ENCODE results near the gene CCDC15.
"Not testable (repeated sequence)": the region's sequence is repeated elsewhere in the genome, so short reads cannot be mapped to it uniquely, and the experiment has no call there.

CCDC15 gene

DNA sequence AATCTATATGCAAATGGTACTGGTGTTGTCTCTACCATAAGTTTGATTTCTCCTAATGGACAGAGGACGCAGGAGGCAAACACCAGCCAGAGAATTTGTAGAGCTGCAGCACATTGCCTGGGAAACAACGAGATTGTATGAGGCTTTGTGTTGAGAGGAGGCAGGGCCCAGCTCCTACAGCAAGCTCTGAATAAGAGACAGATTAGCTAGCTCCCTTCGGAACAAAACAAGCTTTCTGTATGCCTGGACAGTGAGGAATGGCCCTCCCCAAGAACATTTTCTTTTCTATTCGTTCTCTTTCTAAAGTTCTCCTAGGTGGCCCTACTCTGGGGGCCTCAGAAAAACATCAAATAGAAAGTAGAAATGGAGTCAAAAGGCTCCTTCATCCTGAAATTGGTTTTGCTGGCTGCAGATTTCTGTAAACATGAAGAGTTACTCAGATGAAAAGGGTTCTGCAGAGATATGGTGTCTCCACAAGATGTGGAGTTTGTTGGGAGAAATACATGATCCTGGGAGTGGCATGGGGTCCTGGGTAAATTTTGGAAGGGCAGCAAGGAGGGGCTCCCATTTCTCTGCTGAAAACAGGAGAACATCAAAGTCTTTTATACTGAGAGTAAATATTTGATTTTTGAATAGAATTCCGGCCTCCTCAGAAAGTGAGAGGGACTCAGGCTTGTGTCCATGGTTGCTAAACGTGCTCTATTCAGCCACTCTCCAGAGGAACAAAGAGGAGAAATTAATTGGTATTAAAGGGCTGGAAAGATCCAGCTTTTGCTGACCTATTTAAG is 11.3 kb upstream of the CCDC15 start:
- DNase-seq (ENCODE audit: low spot score), result no peak

DNA sequence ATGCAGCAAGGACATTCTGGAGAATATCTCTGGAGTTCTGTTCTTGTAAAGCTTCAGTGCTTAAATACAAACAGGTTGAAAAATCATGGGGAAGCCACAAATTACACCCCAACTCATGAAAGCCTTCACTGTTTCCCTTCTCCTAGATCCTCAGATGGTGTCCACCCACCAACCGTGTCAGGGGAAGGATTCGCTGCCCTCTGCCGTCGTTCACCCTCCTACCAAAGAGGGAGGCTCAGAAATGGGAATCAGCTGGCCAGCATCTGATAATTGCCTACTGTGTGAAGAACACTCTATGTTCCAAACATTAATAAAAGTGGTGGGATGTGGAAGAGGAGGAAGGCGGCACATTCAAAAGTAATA is 10.8 kb upstream of the CCDC15 start:
- DNase-seq (ENCODE audit: low spot score), result no peak

- DNase-seq (ENCODE audit: low spot score), result no peak
Observed at GRCh38 chr11:124943741-124944140, 10.3 kb upstream of the CCDC15 start.

DNA sequence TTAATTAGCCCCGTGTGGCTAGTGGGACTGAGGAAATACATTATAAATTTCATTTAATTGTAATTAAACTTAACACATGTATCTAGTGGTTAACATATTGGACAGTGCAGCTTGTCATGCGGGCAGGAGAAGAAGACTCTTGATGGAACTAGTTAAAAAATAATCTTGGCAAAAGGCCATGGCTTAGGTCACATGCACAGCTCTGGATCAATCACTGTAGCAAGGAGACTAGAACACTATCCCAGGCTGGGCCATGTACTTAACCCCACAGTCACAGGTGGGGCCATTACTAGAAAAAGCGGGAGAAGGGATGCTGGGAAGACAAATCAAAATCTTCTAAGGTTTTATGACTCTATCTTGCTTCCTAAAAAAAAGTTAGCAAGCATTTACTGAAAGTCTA is 9.4 kb upstream of the CCDC15 start:
- no peak for DNase-seq (ENCODE audit: low spot score)

GRCh38 chr11:124945826-124946225 is 8.2 kb upstream of the CCDC15 start:
- no peak for DNase-seq (ENCODE audit: low spot score)

DNA sequence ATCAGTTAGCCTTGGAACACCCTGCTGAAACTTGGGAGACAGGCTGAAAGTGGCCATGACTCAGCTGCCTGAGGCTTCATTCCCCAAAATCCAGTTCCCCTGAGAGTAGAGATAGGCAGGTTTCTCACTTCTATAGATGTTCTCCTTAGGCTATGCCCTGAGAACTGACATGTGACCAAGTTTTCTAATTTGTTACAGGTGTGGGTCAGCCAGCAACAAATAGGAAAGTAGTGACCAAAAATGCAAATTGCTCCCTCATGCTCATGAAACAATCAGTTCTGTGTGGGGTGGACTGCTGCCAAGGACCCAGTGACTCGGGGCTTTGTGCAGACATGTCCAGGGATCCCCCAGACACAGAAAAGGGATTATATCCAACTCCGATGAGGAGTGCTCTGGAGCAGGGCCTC is 7.3 kb upstream of the CCDC15 start:
- no peak for DNase-seq (ENCODE audit: low spot score)

DNA sequence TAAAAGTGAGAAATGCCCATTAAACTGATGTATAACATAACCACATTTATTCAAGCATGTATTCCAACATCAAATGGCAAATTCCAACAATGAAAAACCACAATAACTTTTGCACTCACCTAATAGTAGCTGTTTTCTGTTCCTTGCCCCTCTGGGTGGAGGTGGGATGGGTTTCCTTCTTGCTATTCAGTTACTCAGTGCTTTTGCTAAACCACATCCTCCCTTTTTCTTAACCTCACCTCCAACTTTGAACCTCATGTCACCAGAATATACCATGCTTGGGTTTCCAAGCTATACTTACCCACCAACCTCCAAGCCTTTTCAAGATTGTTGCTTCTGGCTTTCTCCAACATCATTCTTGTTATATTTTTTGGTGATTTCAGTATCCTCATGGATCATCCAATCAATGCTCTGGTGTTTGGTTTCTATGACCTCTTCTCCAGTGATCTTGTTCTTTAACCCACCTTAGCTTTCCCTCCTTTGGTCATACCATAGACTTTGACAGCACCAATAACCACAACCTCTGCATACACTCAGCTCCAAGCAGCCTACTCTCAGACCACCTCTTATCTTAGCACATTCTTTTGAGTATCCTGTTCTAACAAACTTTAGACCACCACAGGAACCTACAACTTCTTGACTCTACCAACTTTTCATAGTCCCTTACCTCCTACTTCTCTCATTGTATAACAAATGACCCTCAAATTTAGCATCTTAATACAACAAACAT is 3.2 kb upstream of the CCDC15 start:
- DNase-seq (ENCODE audit: low spot score), result peak; percentile 32

- DNase-seq (ENCODE audit: low spot score), result no peak
Observed at GRCh38 chr11:124951341-124951740, 2.7 kb upstream of the CCDC15 start.

DNA sequence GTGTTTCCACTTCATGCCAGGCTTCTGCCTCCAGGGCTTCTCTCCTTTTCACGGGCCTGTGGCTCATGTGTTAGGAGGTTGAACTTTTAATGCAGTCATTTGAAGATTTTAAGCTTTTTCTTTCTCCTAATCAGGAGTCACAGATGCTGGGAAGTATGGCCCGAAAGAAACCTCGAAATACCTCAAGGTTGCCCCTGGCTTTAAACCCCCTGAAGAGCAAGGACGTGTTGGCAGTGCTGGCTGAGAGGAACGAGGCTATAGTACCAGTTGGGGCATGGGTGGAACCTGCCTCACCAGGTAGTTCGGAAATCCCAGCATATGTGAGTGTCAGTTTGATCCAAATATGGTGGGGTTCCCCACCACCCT is 571 bp downstream of the CCDC15 start:
- no peak for DNase-seq (ENCODE audit: low spot score)

DNA sequence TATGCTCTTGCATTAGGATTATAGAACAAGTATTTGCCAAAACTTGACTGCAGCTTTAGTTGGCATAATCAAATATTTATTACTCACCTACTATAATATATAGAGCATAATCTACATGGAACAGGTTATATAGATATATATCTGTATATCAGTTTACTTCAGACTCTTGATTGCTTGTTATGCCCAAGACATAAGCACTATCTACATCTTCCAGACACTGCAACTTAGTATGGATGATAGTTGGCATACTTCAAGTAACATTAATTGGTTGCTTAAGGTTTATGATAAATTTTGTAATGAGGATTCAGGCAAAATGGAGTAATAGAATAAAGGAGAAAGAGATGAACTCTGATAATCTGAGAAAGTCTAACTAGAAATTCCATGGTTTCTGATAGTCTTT is 1.0 kb downstream of the CCDC15 start:
- DNase-seq (ENCODE audit: low spot score), result no peak

DNA sequence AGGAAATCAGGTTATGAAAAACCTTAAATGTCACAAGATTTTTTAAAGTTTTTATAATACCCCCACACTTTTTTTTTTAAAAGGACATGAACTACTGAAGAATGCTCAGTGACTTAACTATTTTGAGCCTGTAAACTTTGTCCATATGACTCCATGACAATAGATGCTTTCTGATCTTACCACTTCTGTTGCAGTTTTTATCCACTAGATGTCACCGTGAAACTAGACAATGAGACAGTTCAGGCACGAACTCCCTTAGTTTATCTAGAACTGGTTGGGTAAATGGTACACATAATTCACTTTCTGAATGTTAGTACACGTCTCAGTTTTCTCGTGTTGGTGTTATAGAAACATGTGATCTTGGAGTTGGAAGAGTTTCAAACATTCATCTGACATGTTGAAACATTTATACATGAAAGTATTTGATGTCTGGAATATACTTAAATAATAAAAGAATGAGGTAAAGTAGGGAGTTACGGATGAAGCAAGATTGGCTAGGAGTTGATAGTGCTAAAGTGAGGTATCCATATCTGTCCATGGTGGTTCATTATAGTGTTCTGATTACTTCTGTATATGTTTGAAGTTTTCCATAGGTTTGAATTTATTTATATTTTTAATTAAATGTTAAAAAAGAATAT is 8.1 kb downstream of the CCDC15 start:
- DNase-seq (ENCODE audit: low spot score), result peak; percentile 76

- not testable (repeated sequence) for DNase-seq (ENCODE audit: low spot score)
Observed at GRCh38 chr11:124968197-124968596, 14.2 kb downstream of the CCDC15 start.

DNA sequence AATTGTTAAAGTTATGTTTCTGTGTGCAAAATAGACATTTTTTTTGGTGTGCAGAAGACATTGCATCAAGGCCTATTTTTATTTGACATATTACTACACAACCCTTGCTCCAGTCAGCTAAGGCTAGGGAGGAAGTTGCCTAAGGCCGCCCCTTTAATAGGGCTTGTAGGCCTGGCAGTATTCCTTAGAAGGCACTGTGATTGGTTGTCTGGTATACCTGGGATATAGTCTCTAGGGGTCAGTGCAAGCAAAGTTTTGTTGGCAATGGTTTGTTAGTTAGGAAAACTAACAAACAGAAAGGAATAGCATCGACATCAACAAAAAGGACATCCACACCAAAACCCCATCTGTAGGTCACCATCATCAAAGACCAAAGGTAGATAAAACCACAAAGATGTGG is 16.9 kb downstream of the CCDC15 start:
- no peak for DNase-seq (ENCODE audit: low spot score)

DNA sequence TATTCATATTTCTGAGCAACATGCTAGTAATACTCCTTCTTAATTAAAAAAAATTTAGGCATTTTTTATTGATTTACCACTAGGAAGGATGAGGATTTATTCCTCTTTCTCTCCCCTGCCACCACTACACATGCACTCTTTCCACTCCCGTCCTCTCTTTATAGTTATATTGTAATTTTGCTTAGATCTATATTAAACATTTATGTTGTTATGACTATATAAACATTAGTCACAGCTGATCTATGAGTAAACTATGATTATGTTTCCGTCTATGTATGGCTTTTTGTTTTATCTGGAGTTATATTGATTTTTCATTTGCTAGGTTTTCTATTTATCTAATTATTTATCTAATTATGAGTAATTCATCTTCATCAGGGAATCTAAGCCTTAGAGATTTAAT is 17.8 kb downstream of the CCDC15 start:
- no peak for DNase-seq (ENCODE audit: low spot score)

GRCh38 chr11:124976531-124976930 is 22.5 kb downstream of the CCDC15 start:
- DNase-seq (ENCODE audit: low spot score), result no peak

- DNase-seq (ENCODE audit: low spot score), result no peak
Observed at GRCh38 chr11:124977006-124977405, 23.0 kb downstream of the CCDC15 start.

GRCh38 chr11:124978316-124978715 is 24.3 kb downstream of the CCDC15 start:
- no peak for DNase-seq (ENCODE audit: low spot score)

DNA sequence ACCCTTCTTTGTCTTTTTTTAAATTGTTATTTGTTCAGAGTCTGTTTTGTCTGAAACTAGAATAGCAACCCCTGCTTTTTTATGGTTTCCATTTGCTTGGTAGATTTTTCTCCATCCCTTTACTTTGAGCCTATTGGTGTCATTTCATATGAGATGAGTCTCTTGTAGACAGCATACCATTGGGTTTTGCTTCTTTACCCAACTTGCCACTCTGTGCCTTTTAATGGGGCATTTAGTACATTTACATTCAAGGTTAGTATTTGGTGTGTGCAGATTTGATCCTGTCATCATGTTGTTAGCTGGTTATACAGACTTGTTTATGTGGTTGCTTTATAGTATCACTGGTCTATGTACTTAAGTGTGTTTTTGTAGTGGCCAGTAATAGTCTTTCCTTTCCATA is 28.0 kb downstream of the CCDC15 start:
- DNase-seq (ENCODE audit: low spot score), result no peak

DNA sequence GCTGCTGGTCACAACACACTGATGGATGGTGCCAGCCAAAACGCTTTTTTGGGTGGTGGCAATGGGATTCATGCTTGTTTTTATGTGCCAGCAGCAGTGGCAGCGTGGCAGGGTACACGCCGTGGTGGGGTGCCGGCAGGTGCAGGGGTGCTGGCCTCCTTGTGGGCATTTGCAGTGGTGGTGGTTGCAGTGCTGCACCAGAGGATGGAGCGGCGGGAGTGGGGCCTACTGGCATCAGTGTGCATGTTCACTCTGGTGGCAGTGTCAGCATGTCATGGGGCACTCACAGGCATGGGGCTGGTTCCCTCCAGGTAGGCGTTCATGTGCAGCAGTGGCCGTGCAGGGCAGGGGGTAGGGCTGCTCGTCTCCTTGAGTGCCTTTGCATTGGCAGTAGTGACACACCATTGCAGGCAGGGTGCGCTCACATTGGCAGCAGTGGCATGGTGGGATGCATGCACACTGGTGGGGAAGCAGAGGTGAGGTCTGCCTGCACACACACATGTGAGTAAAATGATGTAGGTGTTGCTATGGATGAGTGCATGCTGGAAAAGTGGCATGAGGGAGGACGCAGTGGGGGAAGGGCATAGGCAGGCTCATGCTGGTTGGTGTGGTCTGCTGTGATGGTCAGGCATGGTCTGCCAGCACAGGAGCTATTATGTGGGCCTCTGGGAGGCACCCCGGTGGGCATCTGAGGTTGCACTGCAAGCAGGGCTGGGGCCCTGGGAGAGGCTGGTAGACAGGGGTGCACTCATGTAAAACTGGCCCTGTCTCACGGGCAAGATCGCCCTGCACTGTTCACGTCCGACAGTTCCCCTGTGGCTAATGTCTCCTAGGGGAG is 29.9 kb downstream of the CCDC15 start:
- no peak for DNase-seq (ENCODE audit: low spot score)

DNA sequence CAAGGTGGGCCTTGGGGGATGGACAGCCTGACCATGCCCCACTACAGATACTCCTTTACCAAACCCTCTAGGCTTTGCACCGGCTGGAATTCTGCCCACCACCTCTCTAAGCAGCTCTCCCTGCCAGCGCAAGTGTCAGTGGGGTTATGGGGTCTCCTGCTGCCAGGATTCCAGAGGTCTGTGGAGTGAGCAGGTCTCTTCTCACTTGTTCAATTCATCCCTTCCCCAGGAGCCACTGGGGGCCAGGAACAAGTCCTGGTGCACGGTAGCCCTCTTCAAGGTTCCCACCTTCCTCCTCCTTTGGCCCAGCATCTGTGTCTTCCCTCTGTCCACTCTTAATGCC is 30.5 kb downstream of the CCDC15 start:
- DNase-seq (ENCODE audit: low spot score), result no peak

DNA sequence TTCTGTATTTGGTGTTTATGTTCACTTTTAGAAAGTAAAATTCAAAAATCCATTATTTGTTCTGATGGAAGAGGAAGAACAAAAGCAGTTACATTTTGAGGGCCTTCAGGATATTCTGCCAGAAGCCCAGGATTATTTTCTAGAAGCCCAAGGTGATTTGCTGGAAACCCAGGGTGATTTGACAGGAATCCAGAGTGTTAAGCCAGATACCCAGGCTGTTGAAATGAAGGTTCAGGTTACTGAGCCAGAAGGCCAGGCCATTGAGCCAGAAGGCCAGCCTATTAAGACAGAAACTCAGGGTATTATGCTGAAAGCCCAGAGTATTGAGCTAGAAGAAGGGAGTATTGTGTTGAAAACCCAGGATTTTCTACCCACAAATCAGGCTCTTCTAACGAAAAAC is 33.1 kb downstream of the CCDC15 start:
- no peak for DNase-seq (ENCODE audit: low spot score)

- DNase-seq (ENCODE audit: low spot score), result no peak
Observed at GRCh38 chr11:124988063-124988462, 34.1 kb downstream of the CCDC15 start.
